GM23338 (cell line): ENCODE measurements around the gene AIG1. TPM values are rescaled to one million over a fixed set of nuclear protein-coding genes. Genes with fewer than 3 reads are reported as not detected.

Experiments used
- ATAC-seq: fragments of 200-7000 bp; cut with Tn5 transposase; 3 replicates; pipeline ENCODE4 v1.9.1; 2020
- DNase-seq: peaks from one replicate; pipeline ENCODE4 v3.0.0-alpha.2; 2015; ENCODE audit warnings: low spot score
- H2AFZ ChIP-seq: fragments of 200-600 bp; sonication (generic); 2 replicates; pipeline ENCODE4 v1.8.0; 2016; ENCODE audit warnings: antibody characterized with exemption, mild to moderate bottlenecking, moderate library complexity
- H3F3A ChIP-seq: fragments of 200-600 bp; sonication (generic); replicated peaks from 2 replicates; pipeline ENCODE4 v1.8.0; 2017; ENCODE audit warnings: antibody characterized with exemption, mixed run types, low read depth
- H3K27ac ChIP-seq: fragments of 200-600 bp; sonication (generic); 2 replicates; pipeline ENCODE4 v1.6.1; 2016; ENCODE audit warnings: low read depth
- H3K27me3 ChIP-seq: fragments of 200-600 bp; sonication (generic); 2 replicates; pipeline ENCODE4 v1.8.0; 2016; ENCODE audit warnings: mild to moderate bottlenecking, mixed run types, moderate library complexity; ENCODE audit not compliant: insufficient read depth
- H3K36me3 ChIP-seq: fragments of 200-600 bp; sonication (generic); 2 replicates; pipeline ENCODE4 v1.8.0; 2016; ENCODE audit warnings: mild to moderate bottlenecking; ENCODE audit not compliant: insufficient read depth
- H3K4me1 ChIP-seq: fragments of 200-600 bp; sonication (generic); 2 replicates; pipeline ENCODE4 v1.8.0; 2016; ENCODE audit warnings: mild to moderate bottlenecking, moderate library complexity; ENCODE audit not compliant: insufficient read depth
- H3K4me2 ChIP-seq: fragments of 200-600 bp; sonication (generic); 2 replicates; pipeline ENCODE4 v1.7.1; 2017; ENCODE audit warnings: mixed run types
- H3K4me3 ChIP-seq: fragments of 200-600 bp; sonication (generic); 2 replicates; pipeline ENCODE4 v1.6.1; 2016; ENCODE audit warnings: mixed run types
- H3K79me2 ChIP-seq: fragments of 200-600 bp; sonication (generic); replicated peaks from 2 replicates; pipeline ENCODE4 v1.8.0; 2017; ENCODE audit warnings: mild to moderate bottlenecking; ENCODE audit not compliant: insufficient read depth
- H3K9me2 ChIP-seq: fragments of 200-600 bp; sonication (generic); 2 replicates; pipeline ENCODE4 v1.8.0; 2017; ENCODE audit not compliant: insufficient read depth
- H4K20me1 ChIP-seq: fragments of 200-600 bp; sonication (generic); replicated peaks from 2 replicates; pipeline ENCODE4 v1.8.0; 2017; ENCODE audit warnings: mild to moderate bottlenecking; ENCODE audit not compliant: insufficient read depth
- H3K27ac Mint-ChIP-seq: 2 replicates; pipeline ENCODE4 v1.8.0; 2020; ENCODE audit warnings: inconsistent platforms, mild to moderate bottlenecking, moderate library complexity, mixed read lengths
- H3K27me3 Mint-ChIP-seq: 3 replicates; pipeline ENCODE4 v1.8.0; 2022; ENCODE audit warnings: low read depth, mild to moderate bottlenecking, moderate library complexity, mixed read lengths, inconsistent platforms; ENCODE audit not compliant: insufficient read depth, poor library complexity
- H3K36me3 Mint-ChIP-seq: 3 replicates; pipeline ENCODE4 v1.8.0; 2021; ENCODE audit warnings: low read depth, mild to moderate bottlenecking, inconsistent platforms, moderate library complexity, mixed read lengths
- H3K4me1 Mint-ChIP-seq: 3 replicates; pipeline ENCODE4 v1.8.0; 2020; ENCODE audit warnings: mild to moderate bottlenecking, inconsistent platforms, mixed read lengths
- H3K4me3 Mint-ChIP-seq: 3 replicates; pipeline ENCODE4 v1.8.0; 2021; ENCODE audit warnings: moderate library complexity, mild to moderate bottlenecking, inconsistent platforms, mixed read lengths
- H3K9me3 Mint-ChIP-seq: 3 replicates; pipeline ENCODE4 v1.8.0; 2020; ENCODE audit warnings: moderate library complexity, mild to moderate bottlenecking, inconsistent platforms, mixed read lengths
- CREB1 ChIP-seq: fragments of 250-450 bp; sonication (Bioruptor Pico); IDR thresholded peaks from 2 replicates; pipeline ENCODE4 v1.5.0; 2020; ENCODE audit warnings: low read depth, mild to moderate bottlenecking, moderate library complexity
- EZH2 ChIP-seq: fragments of 200-600 bp; sonication (generic); IDR thresholded peaks from one replicate; pipeline ENCODE4 v1.8.0; 2017; ENCODE audit warnings: antibody characterized with exemption, mild to moderate bottlenecking, low read depth; ENCODE audit not compliant: unreplicated experiment
- EZH2phosphoT487 ChIP-seq: fragments of 200-600 bp; sonication (generic); IDR thresholded peaks from one replicate; pipeline ENCODE4 v1.8.1; 2018; ENCODE audit warnings: antibody characterized with exemption; ENCODE audit not compliant: unreplicated experiment
- JUNB ChIP-seq: IDR thresholded peaks from one replicate; pipeline ENCODE4 v1.6.1; 2016; ENCODE audit warnings: antibody characterized with exemption; ENCODE audit not compliant: unreplicated experiment
- NANOG ChIP-seq: IDR thresholded peaks from 2 replicates; pipeline ENCODE4 v1.6.1; 2016; ENCODE audit warnings: antibody characterized with exemption, borderline replicate concordance
- POLR2AphosphoS5 ChIP-seq: IDR thresholded peaks from 2 replicates; pipeline ENCODE4 v1.6.1; 2016; ENCODE audit warnings: antibody characterized with exemption, low read depth
- STAT1 ChIP-seq: IDR thresholded peaks from one replicate; pipeline ENCODE4 v1.6.1; 2016; ENCODE audit warnings: antibody characterized with exemption; ENCODE audit not compliant: unreplicated experiment
- ZNF114 ChIP-seq: fragments of 250-450 bp; sonication (Bioruptor Pico); IDR thresholded peaks from 2 replicates; pipeline ENCODE4 v1.5.0; 2020; ENCODE audit warnings: mild to moderate bottlenecking, moderate library complexity
- ZNF331 ChIP-seq: fragments of 250-450 bp; sonication (Bioruptor Pico); IDR thresholded peaks from 2 replicates; pipeline ENCODE4 v1.5.0; 2020; ENCODE audit warnings: low read depth, mild to moderate bottlenecking, moderate library complexity
- polyA plus RNA-seq: library from polyadenylated mRNA; unstranded; fragments of >200 nt; fragmentation: Nextera tagmentation; extraction: Ambion mirVana; gene quantifications from 2 replicates; pipeline ENCODE4 v1.2.1, GENCODE V29; 2016
- total RNA-seq: library from RNA; depleted of rRNA; stranded (reverse); fragments of >200 nt; shearing (Covaris generic); gene quantifications from 2 replicates; pipeline ENCODE4 v1.2.3, GENCODE V29; 2014
- TF ChIP-seq, protein P1 (sequence below): IDR thresholded peaks from 2 replicates; pipeline ENCODE4 v1.6.1; 2016; ENCODE audit warnings: antibody characterized with exemption
- TF ChIP-seq, protein P2 (sequence below): fragments of 250-450 bp; sonication (Bioruptor Pico); IDR thresholded peaks from 2 replicates; pipeline ENCODE4 v1.5.0; 2020; ENCODE audit warnings: mild to moderate bottlenecking, moderate library complexity
- TF ChIP-seq, protein P3 (sequence below): IDR thresholded peaks from one replicate; pipeline ENCODE4 v1.6.1; 2018; ENCODE audit warnings: antibody characterized with exemption; ENCODE audit not compliant: unreplicated experiment
- TF ChIP-seq, protein P4 (sequence below), 2 experiments: fragments of 200-600 bp in 1 of 2; sonication (generic) in 1 of 2; conservative IDR thresholded peaks; 2 replicates each; pipeline versions ENCODE4 v1.5.1 to v1.6.1; 2016 to 2017; ENCODE audit warnings: antibody characterized with exemption in 2 of 2, low read depth in 2 of 2, mild to moderate bottlenecking in 2 of 2, moderate library complexity in 1 of 2

Gene AIG1
- total and polyA plus RNA-seq, 2 experiments from 2014 or later, result 65.2 to 88.4 TPM

DNA sequence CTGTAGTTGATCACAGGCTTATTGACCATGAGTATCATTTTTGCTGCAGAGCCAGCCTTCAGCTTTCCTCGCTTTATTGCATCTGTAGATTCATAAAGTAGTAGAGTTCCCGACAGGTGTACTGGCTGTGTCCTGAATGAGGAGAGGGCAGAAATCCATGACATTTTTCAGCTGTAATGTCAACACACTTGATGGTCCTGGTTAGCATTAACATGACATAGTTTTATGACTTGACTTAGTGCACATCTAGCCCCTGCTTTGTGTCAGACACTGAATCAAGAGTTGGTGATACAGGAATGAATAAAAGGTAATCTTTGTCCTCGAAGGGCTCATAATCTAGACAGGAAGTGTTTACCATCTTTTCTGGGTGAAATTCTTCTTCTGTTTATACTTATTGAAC lies 55.0 kb downstream of the AIG1 start:
- Histone ChIP-seq H3K4me1 (no peaks in the 10 kb centered on the region), H3F3A (no peaks in the 10 kb centered on the region), H3K4me2 (no peak overlapping the region), H4K20me1 (no peaks in the 10 kb centered on the region), H2AFZ (no peak overlapping the region), H3K36me3 (peaks cover 14% of the 10 kb centered on the region), H3K27me3 (no peaks in the 10 kb centered on the region), H3K79me2 (no peaks in the 10 kb centered on the region), H3K9me2 (no peaks in the 10 kb centered on the region), H3K4me3 (no peak overlapping the region), H3K27ac (no peak overlapping the region)
- Mint-ChIP-seq H3K36me3 (peaks cover 37% of the 10 kb centered on the region), H3K4me3 (no peak overlapping the region), H3K27me3 (no peaks in the 10 kb centered on the region), H3K4me1 (no peaks in the 10 kb centered on the region), H3K9me3 (peaks cover 13% of the 10 kb centered on the region), H3K27ac (no peak overlapping the region)
- DNase-seq (no peak), ATAC-seq (no peak)
- TF ChIP-seq, protein P1, sequence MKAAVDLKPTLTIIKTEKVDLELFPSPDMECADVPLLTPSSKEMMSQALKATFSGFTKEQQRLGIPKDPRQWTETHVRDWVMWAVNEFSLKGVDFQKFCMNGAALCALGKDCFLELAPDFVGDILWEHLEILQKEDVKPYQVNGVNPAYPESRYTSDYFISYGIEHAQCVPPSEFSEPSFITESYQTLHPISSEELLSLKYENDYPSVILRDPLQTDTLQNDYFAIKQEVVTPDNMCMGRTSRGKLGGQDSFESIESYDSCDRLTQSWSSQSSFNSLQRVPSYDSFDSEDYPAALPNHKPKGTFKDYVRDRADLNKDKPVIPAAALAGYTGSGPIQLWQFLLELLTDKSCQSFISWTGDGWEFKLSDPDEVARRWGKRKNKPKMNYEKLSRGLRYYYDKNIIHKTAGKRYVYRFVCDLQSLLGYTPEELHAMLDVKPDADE, result no peak
- no peak for TF ChIP-seq NANOG
- no peak for TF ChIP-seq ZNF331 (CRISPR knock-in tag)
- TF ChIP-seq, protein P2, sequence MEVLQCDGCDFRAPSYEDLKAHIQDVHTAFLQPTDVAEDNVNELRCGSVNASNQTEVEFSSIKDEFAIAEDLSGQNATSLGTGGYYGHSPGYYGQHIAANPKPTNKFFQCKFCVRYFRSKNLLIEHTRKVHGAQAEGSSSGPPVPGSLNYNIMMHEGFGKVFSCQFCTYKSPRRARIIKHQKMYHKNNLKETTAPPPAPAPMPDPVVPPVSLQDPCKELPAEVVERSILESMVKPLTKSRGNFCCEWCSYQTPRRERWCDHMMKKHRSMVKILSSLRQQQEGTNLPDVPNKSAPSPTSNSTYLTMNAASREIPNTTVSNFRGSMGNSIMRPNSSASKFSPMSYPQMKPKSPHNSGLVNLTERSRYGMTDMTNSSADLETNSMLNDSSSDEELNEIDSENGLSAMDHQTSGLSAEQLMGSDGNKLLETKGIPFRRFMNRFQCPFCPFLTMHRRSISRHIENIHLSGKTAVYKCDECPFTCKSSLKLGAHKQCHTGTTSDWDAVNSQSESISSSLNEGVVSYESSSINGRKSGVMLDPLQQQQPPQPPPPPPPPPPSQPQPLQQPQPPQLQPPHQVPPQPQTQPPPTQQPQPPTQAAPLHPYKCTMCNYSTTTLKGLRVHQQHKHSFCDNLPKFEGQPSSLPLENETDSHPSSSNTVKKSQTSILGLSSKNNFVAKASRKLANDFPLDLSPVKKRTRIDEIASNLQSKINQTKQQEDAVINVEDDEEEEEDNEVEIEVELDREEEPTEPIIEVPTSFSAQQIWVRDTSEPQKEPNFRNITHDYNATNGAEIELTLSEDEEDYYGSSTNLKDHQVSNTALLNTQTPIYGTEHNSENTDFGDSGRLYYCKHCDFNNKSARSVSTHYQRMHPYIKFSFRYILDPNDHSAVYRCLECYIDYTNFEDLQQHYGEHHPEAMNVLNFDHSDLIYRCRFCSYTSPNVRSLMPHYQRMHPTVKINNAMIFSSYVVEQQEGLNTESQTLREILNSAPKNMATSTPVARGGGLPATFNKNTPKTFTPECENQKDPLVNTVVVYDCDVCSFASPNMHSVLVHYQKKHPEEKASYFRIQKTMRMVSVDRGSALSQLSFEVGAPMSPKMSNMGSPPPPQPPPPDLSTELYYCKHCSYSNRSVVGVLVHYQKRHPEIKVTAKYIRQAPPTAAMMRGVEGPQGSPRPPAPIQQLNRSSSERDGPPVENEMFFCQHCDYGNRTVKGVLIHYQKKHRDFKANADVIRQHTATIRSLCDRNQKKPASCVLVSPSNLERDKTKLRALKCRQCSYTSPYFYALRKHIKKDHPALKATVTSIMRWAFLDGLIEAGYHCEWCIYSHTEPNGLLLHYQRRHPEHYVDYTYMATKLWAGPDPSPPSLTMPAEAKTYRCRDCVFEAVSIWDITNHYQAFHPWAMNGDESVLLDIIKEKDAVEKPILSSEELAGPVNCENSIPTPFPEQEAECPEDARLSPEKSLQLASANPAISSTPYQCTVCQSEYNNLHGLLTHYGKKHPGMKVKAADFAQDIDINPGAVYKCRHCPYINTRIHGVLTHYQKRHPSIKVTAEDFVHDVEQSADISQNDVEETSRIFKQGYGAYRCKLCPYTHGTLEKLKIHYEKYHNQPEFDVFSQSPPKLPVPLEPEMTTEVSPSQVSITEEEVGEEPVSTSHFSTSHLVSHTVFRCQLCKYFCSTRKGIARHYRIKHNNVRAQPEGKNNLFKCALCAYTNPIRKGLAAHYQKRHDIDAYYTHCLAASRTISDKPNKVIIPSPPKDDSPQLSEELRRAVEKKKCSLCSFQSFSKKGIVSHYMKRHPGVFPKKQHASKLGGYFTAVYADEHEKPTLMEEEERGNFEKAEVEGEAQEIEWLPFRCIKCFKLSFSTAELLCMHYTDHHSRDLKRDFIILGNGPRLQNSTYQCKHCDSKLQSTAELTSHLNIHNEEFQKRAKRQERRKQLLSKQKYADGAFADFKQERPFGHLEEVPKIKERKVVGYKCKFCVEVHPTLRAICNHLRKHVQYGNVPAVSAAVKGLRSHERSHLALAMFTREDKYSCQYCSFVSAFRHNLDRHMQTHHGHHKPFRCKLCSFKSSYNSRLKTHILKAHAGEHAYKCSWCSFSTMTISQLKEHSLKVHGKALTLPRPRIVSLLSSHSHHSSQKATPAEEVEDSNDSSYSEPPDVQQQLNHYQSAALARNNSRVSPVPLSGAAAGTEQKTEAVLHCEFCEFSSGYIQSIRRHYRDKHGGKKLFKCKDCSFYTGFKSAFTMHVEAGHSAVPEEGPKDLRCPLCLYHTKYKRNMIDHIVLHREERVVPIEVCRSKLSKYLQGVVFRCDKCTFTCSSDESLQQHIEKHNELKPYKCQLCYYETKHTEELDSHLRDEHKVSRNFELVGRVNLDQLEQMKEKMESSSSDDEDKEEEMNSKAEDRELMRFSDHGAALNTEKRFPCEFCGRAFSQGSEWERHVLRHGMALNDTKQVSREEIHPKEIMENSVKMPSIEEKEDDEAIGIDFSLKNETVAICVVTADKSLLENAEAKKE, result no peak
- TF ChIP-seq, protein P3, sequence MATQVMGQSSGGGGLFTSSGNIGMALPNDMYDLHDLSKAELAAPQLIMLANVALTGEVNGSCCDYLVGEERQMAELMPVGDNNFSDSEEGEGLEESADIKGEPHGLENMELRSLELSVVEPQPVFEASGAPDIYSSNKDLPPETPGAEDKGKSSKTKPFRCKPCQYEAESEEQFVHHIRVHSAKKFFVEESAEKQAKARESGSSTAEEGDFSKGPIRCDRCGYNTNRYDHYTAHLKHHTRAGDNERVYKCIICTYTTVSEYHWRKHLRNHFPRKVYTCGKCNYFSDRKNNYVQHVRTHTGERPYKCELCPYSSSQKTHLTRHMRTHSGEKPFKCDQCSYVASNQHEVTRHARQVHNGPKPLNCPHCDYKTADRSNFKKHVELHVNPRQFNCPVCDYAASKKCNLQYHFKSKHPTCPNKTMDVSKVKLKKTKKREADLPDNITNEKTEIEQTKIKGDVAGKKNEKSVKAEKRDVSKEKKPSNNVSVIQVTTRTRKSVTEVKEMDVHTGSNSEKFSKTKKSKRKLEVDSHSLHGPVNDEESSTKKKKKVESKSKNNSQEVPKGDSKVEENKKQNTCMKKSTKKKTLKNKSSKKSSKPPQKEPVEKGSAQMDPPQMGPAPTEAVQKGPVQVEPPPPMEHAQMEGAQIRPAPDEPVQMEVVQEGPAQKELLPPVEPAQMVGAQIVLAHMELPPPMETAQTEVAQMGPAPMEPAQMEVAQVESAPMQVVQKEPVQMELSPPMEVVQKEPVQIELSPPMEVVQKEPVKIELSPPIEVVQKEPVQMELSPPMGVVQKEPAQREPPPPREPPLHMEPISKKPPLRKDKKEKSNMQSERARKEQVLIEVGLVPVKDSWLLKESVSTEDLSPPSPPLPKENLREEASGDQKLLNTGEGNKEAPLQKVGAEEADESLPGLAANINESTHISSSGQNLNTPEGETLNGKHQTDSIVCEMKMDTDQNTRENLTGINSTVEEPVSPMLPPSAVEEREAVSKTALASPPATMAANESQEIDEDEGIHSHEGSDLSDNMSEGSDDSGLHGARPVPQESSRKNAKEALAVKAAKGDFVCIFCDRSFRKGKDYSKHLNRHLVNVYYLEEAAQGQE, result no peak
- no peak for TF ChIP-seq ZNF114 (CRISPR knock-in tag)
- no peak for TF ChIP-seq CREB1 (CRISPR knock-in tag)
- no peak for TF ChIP-seq POLR2AphosphoS5
- no peak for TF ChIP-seq EZH2
- TF ChIP-seq JUNB, result no peak
- no peak for TF ChIP-seq STAT1
- TF ChIP-seq, protein P4, sequence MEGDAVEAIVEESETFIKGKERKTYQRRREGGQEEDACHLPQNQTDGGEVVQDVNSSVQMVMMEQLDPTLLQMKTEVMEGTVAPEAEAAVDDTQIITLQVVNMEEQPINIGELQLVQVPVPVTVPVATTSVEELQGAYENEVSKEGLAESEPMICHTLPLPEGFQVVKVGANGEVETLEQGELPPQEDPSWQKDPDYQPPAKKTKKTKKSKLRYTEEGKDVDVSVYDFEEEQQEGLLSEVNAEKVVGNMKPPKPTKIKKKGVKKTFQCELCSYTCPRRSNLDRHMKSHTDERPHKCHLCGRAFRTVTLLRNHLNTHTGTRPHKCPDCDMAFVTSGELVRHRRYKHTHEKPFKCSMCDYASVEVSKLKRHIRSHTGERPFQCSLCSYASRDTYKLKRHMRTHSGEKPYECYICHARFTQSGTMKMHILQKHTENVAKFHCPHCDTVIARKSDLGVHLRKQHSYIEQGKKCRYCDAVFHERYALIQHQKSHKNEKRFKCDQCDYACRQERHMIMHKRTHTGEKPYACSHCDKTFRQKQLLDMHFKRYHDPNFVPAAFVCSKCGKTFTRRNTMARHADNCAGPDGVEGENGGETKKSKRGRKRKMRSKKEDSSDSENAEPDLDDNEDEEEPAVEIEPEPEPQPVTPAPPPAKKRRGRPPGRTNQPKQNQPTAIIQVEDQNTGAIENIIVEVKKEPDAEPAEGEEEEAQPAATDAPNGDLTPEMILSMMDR (conservative IDR thresholded peaks at IDR 0.05; ENCODE audit: low read depth in 2 of 2), result no peak
- no peak for TF ChIP-seq EZH2phosphoT487
